Measurements from ENCODE around the gene POT1.
"Not testable (repeated sequence)": the region's sequence is repeated elsewhere in the genome, so short reads cannot be mapped to it uniquely, and the experiment has no call there.

The POT1 gene

GRCh38 chr7:124929467-124930172, at the start of gene POT1:
Gene POT1 (minus strand): TSS chr7:124929825. CDS start chr7:124897173, 32,652 bp downstream.
- DNase-seq (ENCODE audit: low read depth in 2 of 2) = peak; percentile 99

- DNase-seq (ENCODE audit: low read depth in 2 of 2) = not testable (repeated sequence)
Observed at GRCh38 chr7:124975131-124975530, 45.5 kb upstream of the POT1 start.

GRCh38 chr7:124965553-124965952, 35.9 kb upstream of the POT1 start:
- DNase-seq (ENCODE audit: low read depth in 2 of 2) = no peak

- no peak for DNase-seq (ENCODE audit: low read depth in 2 of 2)
Observed at GRCh38 chr7:124959676-124960075, 30.1 kb upstream of the POT1 start.

- not testable (repeated sequence) for DNase-seq (ENCODE audit: low read depth in 2 of 2)
Observed at GRCh38 chr7:124957952-124958351, 28.3 kb upstream of the POT1 start.

GRCh38 chr7:124956160-124956559, 26.5 kb upstream of the POT1 start:
- no peak for DNase-seq (ENCODE audit: low read depth in 2 of 2)

GRCh38 chr7:124954790-124955189, 25.2 kb upstream of the POT1 start:
- no peak for DNase-seq (ENCODE audit: low read depth in 2 of 2)

- DNase-seq (ENCODE audit: low read depth in 2 of 2) = no peak
Observed at GRCh38 chr7:124945680-124946079, 16.1 kb upstream of the POT1 start.

GRCh38 chr7:124943472-124943871, 13.8 kb upstream of the POT1 start:
- no peak for DNase-seq (ENCODE audit: low read depth in 2 of 2)

GRCh38 chr7:124942399-124942798, 12.8 kb upstream of the POT1 start:
- DNase-seq (ENCODE audit: low read depth in 2 of 2) = no peak

GRCh38 chr7:124940306-124940705, 10.7 kb upstream of the POT1 start:
- DNase-seq (ENCODE audit: low read depth in 2 of 2) = no peak

GRCh38 chr7:124938128-124938527, 8.5 kb upstream of the POT1 start:
- no peak for DNase-seq (ENCODE audit: low read depth in 2 of 2)

- no peak for DNase-seq (ENCODE audit: low read depth in 2 of 2)
Observed at GRCh38 chr7:124937076-124937475, 7.5 kb upstream of the POT1 start.

- no peak for DNase-seq (ENCODE audit: low read depth in 2 of 2)
Observed at GRCh38 chr7:124934841-124935240, 5.2 kb upstream of the POT1 start.

- DNase-seq (ENCODE audit: low read depth in 2 of 2) = no peak
Observed at GRCh38 chr7:124930655-124931597, 1.3 kb upstream of the POT1 start.

GRCh38 chr7:124930173-124930623, 573 bp upstream of the POT1 start:
- no peak for DNase-seq (ENCODE audit: low read depth in 2 of 2)

GRCh38 chr7:124924906-124925305, 4.7 kb downstream of the POT1 start:
- no peak for DNase-seq (ENCODE audit: low read depth in 2 of 2)

- DNase-seq (ENCODE audit: low read depth in 2 of 2) = no peak
Observed at GRCh38 chr7:124922200-124922599, 7.4 kb downstream of the POT1 start.

- no peak for DNase-seq (ENCODE audit: low read depth in 2 of 2)
Observed at GRCh38 chr7:124919841-124920240, 9.8 kb downstream of the POT1 start.

GRCh38 chr7:124918662-124919061, 11.0 kb downstream of the POT1 start:
- DNase-seq (ENCODE audit: low read depth in 2 of 2) = no peak

- DNase-seq (ENCODE audit: low read depth in 2 of 2) = no peak
Observed at GRCh38 chr7:124915242-124915641, 14.4 kb downstream of the POT1 start.

- DNase-seq (ENCODE audit: low read depth in 2 of 2) = no peak
Observed at GRCh38 chr7:124914298-124914697, 15.3 kb downstream of the POT1 start.

GRCh38 chr7:124912972-124913371, 16.7 kb downstream of the POT1 start:
- no peak for DNase-seq (ENCODE audit: low read depth in 2 of 2)
